DMS 273 treated with DMSO at 0.1 percent for 48 hours (cell line): ENCODE measurements around the gene CPNE5.

Experiments
- DNase-seq: peaks from one replicate; lab custom pipeline; 2025; lab: John Stamatoyannopoulos, UW

CPNE5 gene

GRCh38 chr6:36760685-36761435 is 78.4 kb downstream of the CPNE5 start:
- no peak for DNase-seq

GRCh38 chr6:36759148-36759759 is 80.0 kb downstream of the CPNE5 start:
- DNase-seq, result peak; percentile 52

GRCh38 chr6:36758516-36759147 is 80.6 kb downstream of the CPNE5 start:
- no peak for DNase-seq

GRCh38 chr6:36757943-36758508 is 81.2 kb downstream of the CPNE5 start:
- DNase-seq, result no peak

- DNase-seq, result no peak
Observed at GRCh38 chr6:36757206-36757605, 82.0 kb downstream of the CPNE5 start.

- DNase-seq, result no peak
Observed at GRCh38 chr6:36756786-36757185, 82.5 kb downstream of the CPNE5 start.

- DNase-seq, result no peak
Observed at GRCh38 chr6:36755435-36756348, 83.6 kb downstream of the CPNE5 start.

- DNase-seq, result no peak
Observed at GRCh38 chr6:36754582-36755434, 84.4 kb downstream of the CPNE5 start.

- no peak for DNase-seq
Observed at GRCh38 chr6:36753671-36754405, 85.4 kb downstream of the CPNE5 start.

- no peak for DNase-seq
Observed at GRCh38 chr6:36752886-36753506, 86.2 kb downstream of the CPNE5 start.

- no peak for DNase-seq
Observed at GRCh38 chr6:36752187-36752885, 86.9 kb downstream of the CPNE5 start.

GRCh38 chr6:36751833-36752186 is 87.4 kb downstream of the CPNE5 start:
- DNase-seq, result no peak

- no peak for DNase-seq
Observed at GRCh38 chr6:36751091-36751490, 88.2 kb downstream of the CPNE5 start.

GRCh38 chr6:36749829-36750489 is 89.3 kb downstream of the CPNE5 start:
- no peak for DNase-seq

GRCh38 chr6:36746251-36746650 is 93.0 kb downstream of the CPNE5 start:
- no peak for DNase-seq

GRCh38 chr6:36745836-36746235 is 93.4 kb downstream of the CPNE5 start:
- no peak for DNase-seq

GRCh38 chr6:36745283-36745682 is 94.0 kb downstream of the CPNE5 start:
- DNase-seq, result no peak

- no peak for DNase-seq
Observed at GRCh38 chr6:36744304-36744673, 95.0 kb downstream of the CPNE5 start.
